Peyer's patch (tissue), 4 donors: ENCODE results near the gene B3GALT6. TPM values are rescaled to one million over a fixed set of nuclear protein-coding genes. Genes with fewer than 3 reads are reported as not detected.
"Not testable (repeated sequence)": the region's sequence is repeated elsewhere in the genome, so short reads cannot be mapped to it uniquely, and the experiment has no call there.

ENCODE experiments used
- DNase-seq, 3 donors: peaks; one replicate each; pipeline ENCODE4 v3.0.0-alpha.2; 2017 to 2019
- H3K27ac ChIP-seq, 4 donors: fragments of 200-600 bp; sonication (generic); one replicate each; pipeline ENCODE4 v1.5.1; 2016 to 2019
- H3K27me3 ChIP-seq, 2 donors: fragments of 200-600 bp; sonication (generic); one replicate each; pipeline ENCODE4 v1.5.1; 2019
- H3K36me3 ChIP-seq, 3 donors: fragments of 200-600 bp; sonication (generic); one replicate each; pipeline ENCODE4 v1.5.1; 2016 to 2019
- H3K4me1 ChIP-seq, 4 donors: fragments of 200-600 bp; sonication (generic); one replicate each; pipeline ENCODE4 v1.5.1; 2016 to 2019
- H3K4me3 ChIP-seq, 4 donors: fragments of 200-600 bp; sonication (generic); 1 replicate in 3 of 4; 2 replicates in 1 of 4; pipeline ENCODE4 v1.5.1; 2016 to 2019; ENCODE audit warnings: mild to moderate bottlenecking in 1 of 4
- H3K9me3 ChIP-seq, 4 donors: fragments of 200-600 bp; sonication (generic); one replicate each; pipeline ENCODE4 v1.5.1; 2016 to 2019; ENCODE audit warnings: mild to moderate bottlenecking in 1 of 4
- POLR2A ChIP-seq, 2 donors: fragments of 450-650 bp; IDR thresholded peaks; one replicate each; pipeline ENCODE4 v1.5.1; 2017; ENCODE audit warnings: antibody characterized with exemption in 2 of 2, mild to moderate bottlenecking in 2 of 2, moderate library complexity in 2 of 2
- total RNA-seq, 4 donors: library from RNA; depleted of rRNA; stranded (reverse); fragments of >200 nt; gene quantifications; one replicate each; pipeline ENCODE4 v1.1.0, GENCODE V29; 2016
- TF ChIP-seq, protein P1 (sequence below), 6 experiments: fragments of 450-650 bp in 4 of 6; fragments of 200-600 bp in 2 of 6; sonication (generic) in 1 of 6; IDR thresholded peaks; one replicate each; pipeline ENCODE4 v1.5.1; 2017 to 2019; ENCODE audit warnings: antibody characterized with exemption in 6 of 6, mild to moderate bottlenecking in 3 of 6, moderate library complexity in 1 of 6

Gene B3GALT6
- total RNA-seq, 4 donors from 2014 or later = 9.1 to 13.4 (median 10.6) TPM

DNA sequence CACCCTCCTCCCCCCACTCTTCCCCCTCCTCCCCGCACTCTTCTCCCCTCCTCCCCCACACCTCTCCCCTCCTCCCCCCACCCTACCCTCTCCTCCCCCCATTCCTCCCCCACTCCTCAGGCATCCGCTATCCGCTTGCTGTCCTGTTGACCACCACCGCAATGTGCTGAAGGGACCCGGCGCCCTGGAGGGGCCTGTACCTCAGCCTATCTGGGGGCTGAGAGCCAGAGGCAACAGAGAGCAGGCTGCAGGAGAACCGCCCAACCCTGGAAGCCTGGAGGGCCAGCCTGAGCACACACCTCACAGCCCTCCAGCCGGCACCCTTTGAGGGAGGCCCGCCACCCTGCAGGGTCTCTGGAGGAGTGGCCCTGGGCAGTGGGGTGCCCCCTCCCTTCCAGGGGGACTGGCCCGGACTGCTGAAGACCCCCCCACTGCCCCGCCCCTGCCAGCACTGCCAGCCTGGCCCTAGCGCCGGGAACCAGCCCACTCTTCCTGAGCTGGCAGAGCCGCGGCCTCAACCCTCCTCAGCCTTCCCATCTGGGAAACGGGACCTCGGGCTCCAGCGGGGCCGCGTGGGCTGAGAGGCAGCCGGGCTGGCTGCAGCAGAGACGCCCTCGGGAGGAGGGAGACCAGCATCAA, 13.3 kb downstream of the B3GALT6 start:
- no peak overlapping the region for H3K27ac ChIP-seq
- no peak for DNase-seq
- no peak overlapping the region for H3K4me3 ChIP-seq
- no peaks in the 10 kb centered on the region for H3K36me3 ChIP-seq
- H3K4me1 ChIP-seq = peaks cover 0 to 11% (median 3%) of the 10 kb centered on the region in 4 donors
- no peaks in the 10 kb centered on the region for H3K9me3 ChIP-seq
- no peak for TF ChIP-seq POLR2A (IDR thresholded peaks at IDR 0.05)
- TF ChIP-seq, protein P1, sequence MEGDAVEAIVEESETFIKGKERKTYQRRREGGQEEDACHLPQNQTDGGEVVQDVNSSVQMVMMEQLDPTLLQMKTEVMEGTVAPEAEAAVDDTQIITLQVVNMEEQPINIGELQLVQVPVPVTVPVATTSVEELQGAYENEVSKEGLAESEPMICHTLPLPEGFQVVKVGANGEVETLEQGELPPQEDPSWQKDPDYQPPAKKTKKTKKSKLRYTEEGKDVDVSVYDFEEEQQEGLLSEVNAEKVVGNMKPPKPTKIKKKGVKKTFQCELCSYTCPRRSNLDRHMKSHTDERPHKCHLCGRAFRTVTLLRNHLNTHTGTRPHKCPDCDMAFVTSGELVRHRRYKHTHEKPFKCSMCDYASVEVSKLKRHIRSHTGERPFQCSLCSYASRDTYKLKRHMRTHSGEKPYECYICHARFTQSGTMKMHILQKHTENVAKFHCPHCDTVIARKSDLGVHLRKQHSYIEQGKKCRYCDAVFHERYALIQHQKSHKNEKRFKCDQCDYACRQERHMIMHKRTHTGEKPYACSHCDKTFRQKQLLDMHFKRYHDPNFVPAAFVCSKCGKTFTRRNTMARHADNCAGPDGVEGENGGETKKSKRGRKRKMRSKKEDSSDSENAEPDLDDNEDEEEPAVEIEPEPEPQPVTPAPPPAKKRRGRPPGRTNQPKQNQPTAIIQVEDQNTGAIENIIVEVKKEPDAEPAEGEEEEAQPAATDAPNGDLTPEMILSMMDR (IDR thresholded peaks at IDR 0.05) = no peak
- peaks cover 0 to 21% of the 10 kb centered on the region in 2 donors for H3K27me3 ChIP-seq

- Histone ChIP-seq H3K27me3 (peaks cover 0 to 21% of the 10 kb centered on the region in 2 donors), H3K36me3 (no peaks in the 10 kb centered on the region), H3K4me3 (peak overlapping the region in 1 of 4 donors; percentile 22), H3K9me3 (no peaks in the 10 kb centered on the region), H3K4me1 (peaks cover 0 to 13% (median 8%) of the 10 kb centered on the region in 4 donors), H3K27ac (no peak overlapping the region)
- no peak for DNase-seq
- no peak for TF ChIP-seq POLR2A (IDR thresholded peaks at IDR 0.05)
Observed at GRCh38 chr1:1245817-1246576, 14.0 kb downstream of the B3GALT6 start.

DNA sequence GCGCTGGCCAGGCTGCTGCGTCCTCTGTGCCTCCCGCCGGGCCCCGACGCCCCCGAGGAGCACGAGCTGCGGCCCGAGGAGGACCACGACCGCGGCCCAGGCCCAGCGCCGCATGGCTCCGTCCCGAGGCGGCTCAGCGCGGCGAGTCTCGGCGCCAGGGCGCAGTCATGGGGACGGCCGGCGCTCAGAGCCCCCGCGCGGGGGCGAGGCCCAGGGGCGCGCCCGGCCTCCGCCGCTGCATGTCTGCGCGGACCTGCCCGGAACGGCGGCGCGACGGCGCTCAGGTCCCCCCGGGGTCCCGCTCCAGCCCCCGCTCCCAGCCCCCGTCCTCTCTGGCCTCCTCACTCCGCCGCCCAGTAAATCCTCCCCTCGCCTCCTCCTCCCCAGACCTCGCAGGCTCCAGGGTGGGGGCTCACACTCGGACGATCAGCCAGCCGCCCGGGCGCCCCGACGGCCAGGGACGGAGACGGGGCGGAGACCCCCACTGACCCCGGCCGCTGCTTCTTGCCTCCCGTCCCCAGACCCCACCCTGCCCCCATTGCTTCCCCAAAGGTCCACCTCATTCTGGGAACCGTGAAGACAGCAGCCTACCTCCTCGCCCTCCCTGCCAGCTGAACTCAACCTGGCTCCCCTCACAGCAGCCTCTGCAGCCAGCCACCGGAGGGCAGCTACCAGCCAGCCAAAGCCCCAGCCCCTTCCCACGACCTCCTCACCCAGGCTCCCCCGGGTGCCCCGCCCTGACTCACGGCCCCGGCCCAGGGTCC, 14.7 kb downstream of the B3GALT6 start, which contains the start of gene C1QTNF12:
C1QTNF12 (minus strand) TSS at position 146 of the 764 bp plus-strand sequence; CDS start at position 114, 32 bp downstream.
- peak within 1 kb of the TSS in 1 of 4 donors; percentile 22 for H3K4me3 ChIP-seq
- no peak for TF ChIP-seq POLR2A (IDR thresholded peaks at IDR 0.05)
- TF ChIP-seq, protein P1 (IDR thresholded peaks at IDR 0.05) = no peak
- H3K27ac ChIP-seq = no peak within 1 kb of the TSS
- H3K36me3 ChIP-seq = no peaks in the 10 kb centered on the region
- peaks cover 0 to 16% (median 10%) of the 10 kb centered on the region in 4 donors for H3K4me1 ChIP-seq
- no peaks in the 10 kb centered on the region for H3K9me3 ChIP-seq
- DNase-seq = no peak
- peaks cover 0 to 21% of the 10 kb centered on the region in 2 donors for H3K27me3 ChIP-seq

DNA sequence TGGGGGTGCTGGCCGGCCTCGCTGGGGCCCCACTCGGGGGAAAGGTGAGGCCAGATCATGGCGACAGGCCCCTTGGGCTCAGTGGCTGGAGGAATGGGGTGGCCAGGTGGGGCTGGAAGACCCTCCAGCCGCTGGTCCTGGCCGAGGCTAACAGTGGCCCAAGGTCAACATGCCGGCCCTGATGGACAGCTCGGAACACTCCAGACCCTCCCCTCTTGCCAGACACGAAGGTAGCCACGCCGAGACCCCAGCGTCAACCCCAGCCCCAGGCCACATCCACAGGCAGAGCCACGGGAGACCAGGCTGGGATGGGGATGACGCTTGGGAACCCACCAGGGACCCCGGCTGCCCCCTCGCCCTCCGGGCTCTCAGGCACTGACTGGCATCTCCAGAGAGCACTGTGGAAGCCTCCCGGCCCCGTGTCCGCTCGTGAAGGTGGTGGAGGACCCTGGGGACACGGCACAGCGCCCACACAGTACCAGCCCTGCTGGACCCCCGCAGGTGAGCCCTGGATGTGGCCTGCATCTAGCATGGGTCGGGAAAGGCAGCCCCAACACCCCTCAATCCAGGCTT, 15.4 kb downstream of the B3GALT6 start:
- no peaks in the 10 kb centered on the region for H3K9me3 ChIP-seq
- no peak overlapping the region for H3K27ac ChIP-seq
- H3K27me3 ChIP-seq = peaks cover 0 to 21% of the 10 kb centered on the region in 2 donors
- no peak for DNase-seq
- TF ChIP-seq, protein P1 (IDR thresholded peaks at IDR 0.05) = no peak
- no peak for TF ChIP-seq POLR2A (IDR thresholded peaks at IDR 0.05)
- peaks cover 0 to 16% (median 10%) of the 10 kb centered on the region in 4 donors for H3K4me1 ChIP-seq
- H3K4me3 ChIP-seq = no peak overlapping the region
- peaks cover 0 to 2% (median 0%) of the 10 kb centered on the region in 3 donors for H3K36me3 ChIP-seq

DNA sequence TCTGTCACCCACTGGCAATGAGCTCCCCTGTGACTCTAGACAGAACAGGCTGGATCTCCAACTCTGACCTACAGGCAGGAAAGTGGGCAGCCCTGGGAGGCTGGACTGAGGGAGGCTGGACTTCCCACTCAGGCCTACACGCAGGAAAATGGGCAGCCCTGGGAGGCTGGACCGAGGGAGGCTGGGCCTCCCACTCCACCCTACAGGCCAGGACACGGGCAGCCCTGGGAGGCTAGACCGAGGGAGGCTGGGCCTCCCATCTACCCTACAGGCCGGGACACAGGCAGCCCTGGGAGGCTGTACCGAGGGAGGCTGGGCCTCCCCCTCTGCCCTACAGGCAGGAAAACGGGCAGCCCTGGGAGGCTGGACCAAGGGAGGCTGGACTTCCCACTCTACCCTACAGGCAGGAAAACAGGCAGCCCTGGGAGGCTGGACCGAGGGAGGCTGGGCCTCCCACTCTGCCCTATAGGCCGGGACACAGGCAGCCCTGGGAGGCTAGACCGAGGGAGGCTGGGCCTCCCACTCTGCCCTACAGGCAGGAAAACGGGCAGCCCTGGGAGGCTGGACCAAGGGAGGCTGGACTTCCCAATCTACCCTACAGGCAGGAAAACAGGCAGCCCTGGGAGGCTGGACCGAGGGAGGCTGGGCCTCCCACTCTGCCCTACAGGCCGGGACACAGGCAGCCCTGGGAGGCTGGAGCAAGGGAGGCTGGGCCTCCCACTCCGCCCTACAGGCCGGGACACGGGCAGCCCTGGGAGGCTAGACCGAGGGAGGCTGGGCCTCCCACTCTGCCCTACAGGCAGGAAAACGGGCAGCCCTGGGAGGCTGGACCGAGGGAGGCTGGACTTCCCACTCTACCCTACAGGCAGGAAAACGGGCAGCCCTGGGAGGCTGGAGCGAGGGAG, 16.2 kb downstream of the B3GALT6 start:
- not testable (repeated sequence) for H3K27ac ChIP-seq, DNase-seq

More for the DNA sequence above, 16.2 kb downstream of the B3GALT6 start:
- not testable (repeated sequence) for H3K36me3 ChIP-seq, H3K4me3 ChIP-seq, H3K9me3 ChIP-seq
- peaks cover 0 to 16% (median 10%) of the 10 kb centered on the region in 4 donors for H3K4me1 ChIP-seq
- H3K27me3 ChIP-seq = peaks cover 0 to 21% of the 10 kb centered on the region in 2 donors
